GM18505 (cell line): ENCODE results near the gene ARHGAP6.
A peak's percentile ranks its signal among the peaks of the same experiment; 100 is the strongest.

Experiments
- ATAC-seq: cut with Tn5 transposase; IDR thresholded peaks from one replicate; pipeline ENCODE4 v1.9.1; 2021; ENCODE audit not compliant: unreplicated experiment
- POLR2A ChIP-seq: IDR thresholded peaks from 4 replicates; pipeline ENCODE4 v1.6.1; 2011; ENCODE audit warnings: borderline replicate concordance; ENCODE audit not compliant: insufficient read depth, insufficient read length; ENCODE audit errors: extremely low read depth

The ARHGAP6 gene

DNA sequence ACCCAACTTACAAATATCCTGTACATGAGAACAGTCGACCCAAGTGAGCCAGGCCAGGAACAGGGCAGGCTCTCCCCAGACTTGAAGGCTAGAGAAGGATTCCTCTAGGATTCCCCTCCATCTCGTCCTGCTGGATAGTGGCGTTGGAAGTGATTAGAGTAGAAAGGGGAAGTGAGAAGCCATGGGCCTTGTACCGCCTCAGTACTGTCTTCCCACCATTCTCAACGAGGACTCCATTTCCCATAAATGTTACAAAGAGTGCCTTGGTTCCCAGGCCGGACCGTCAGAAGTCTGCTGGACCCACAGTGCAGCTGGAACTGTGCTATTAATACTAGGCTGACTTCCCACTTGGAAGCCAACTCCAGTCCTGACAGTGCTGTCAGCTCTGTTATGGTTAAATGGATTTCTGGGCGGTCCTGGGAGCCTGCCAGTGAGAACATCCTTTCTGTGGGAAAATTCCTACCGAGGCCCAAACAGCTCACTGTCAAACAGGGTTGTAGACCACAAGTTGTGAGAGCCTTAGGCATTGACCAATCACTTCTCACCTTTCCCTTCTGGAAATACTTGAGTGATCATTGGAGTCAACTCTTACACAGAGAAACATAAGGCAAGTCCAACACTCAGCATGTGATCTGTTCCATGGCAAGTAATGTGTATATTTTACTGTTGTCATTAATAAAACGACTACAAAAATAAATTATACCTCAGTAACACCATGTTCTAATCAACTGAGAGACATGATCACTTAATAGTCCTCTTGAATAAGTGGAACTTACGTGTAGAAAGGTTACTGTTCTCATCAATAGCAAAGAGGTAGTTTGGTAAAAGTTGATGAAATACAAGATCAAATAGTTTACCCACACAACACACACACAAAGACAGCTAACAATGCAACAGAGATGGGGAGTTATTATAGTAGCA is 314.1 kb downstream of the ARHGAP6 start:
- TF ChIP-seq POLR2A, result no peak
- ATAC-seq, result no peak

DNA sequence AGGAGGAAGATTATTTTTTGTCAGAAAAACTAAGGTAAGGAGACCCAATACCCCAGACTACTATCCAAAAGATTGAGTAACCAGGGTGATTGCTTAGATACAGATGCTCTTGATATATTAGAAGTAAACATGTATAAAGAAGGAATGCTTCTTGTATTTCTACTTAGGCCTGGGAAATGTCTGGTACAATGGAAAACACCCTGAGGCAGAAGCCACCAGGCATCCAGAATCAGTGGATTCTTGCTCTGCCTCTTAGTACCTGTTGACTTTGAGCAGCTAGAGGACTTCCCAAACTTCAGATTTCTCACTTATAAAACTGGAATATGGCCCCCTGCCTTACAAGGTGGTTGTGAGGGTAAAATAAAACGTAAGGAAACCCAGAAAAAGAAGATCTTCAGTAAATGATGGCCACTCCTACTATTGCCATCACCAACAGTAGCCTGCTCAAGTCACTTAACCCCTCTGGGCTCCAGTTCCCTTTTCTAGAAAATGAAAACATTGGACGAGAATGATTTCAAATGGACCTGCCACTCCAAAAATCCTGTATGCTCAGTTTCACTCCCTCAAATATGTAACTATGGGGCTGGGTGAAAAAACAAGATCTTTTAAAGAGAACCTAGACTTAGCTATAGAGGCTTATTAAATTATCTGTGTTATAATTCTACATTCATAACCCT is 315.9 kb downstream of the ARHGAP6 start:
- no peak for TF ChIP-seq POLR2A
- no peak for ATAC-seq

DNA sequence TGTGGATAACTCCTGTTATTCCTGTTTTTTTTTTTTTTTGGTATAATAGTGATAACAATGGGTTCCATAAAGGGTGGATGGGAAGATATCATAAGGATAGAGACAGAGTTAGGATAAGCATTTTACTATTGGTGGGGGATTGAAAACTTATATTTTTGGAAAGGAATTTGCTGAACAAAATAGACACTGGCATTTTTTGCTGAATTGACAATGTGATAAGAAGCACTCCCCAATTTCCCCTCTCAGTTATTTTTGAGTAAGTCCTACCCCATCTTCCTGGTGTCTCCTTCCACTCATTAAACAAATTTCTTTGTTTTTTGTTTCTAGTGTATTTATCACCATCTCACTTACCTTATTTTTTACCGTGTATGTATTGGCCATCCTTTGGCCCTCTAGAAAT is 316.7 kb downstream of the ARHGAP6 start:
- no peak for TF ChIP-seq POLR2A

DNA sequence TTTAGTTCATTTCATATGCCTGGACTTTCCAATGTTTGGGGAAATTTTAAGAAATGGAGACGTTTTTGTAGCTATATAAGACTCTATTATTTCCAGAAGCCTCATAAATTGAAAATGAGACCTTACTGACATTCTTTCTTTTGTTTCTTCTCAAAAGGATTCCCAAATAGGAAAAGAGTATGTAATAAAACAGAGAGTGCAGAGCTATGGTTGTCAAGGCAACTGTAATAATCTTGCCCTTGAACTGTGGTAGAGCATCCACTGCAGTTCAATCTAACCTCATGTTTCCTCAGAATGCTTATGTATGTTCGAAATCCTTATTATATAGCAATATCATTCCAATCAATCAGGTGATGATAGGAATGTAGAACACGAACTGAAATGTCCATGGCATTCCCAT is 318.4 kb downstream of the ARHGAP6 start:
- ATAC-seq, result no peak
- no peak for TF ChIP-seq POLR2A

More for the DNA sequence above, 316.7 kb downstream of the ARHGAP6 start:
- no peak for ATAC-seq

- TF ChIP-seq POLR2A, result no peak
Measured at GRCh38 chrX:11346121-11346682, 319.5 kb downstream of the ARHGAP6 start.

DNA sequence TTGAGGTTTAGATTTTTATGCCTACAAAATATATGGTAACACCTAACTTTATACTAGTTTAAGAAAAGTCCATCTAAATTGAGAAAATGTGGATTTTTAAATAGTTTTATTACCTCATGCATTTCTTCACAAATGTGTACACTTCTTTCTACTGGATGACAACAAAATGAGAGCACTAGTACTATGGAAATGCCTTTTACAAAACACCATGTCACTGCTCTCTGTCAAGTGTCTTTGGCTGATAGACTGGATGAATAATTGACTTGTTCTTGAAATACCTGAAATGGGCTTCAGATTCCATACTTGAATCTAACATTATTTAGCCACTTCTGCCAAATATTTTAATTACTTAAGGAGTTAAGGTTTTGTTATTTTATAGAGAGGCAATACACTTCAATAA is 323.0 kb downstream of the ARHGAP6 start:
- ATAC-seq, result no peak
- no peak for TF ChIP-seq POLR2A

More at GRCh38 chrX:11346121-11346682, 319.5 kb downstream of the ARHGAP6 start:
- ATAC-seq, result no peak

DNA sequence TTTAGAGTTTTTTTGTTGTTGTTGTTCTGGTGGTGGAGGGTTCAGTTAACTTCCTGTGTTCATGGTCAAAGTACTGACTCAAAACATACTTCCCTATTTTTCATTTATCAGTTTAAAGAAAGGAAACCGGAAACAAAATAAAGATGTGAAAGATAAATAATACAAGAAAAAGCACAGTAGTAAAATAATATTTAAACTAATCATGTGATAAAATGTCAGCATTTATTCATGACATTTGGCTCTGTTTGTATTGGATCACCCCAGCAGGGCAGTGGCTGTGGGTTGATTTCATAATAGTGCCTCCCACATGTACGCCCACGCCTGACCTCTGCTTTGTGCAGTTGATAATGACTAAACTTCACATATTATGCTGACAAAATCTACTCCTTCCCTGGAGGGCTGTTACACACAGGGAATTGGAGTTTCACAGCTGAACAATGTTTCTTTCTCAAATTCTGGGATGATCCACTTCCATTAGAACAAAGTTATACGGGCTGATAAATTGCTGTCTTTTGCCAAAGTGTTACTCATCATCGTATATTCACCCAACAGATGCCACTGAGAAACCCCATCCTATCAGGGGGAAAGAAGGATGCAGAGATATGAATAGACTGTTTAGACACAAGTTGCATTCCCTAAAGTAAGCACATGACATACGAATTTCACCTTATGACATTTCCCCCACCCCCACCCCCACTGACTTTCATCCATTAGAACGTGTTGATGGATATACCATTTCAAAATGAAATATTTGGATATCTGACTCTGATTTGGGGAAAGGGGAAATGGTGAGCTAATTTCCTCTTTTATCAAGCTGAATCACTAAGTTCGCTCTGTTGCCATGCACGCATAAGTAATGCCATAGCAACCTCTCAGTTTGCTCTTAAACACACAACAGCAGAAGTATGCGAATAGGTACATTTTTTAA is 324.2 kb downstream of the ARHGAP6 start:
- peak; percentile 77 for ATAC-seq
- no peak for TF ChIP-seq POLR2A

GRCh38 chrX:11337292-11338009 is 328.3 kb downstream of the ARHGAP6 start:
- no peak for TF ChIP-seq POLR2A
- ATAC-seq, result no peak

DNA sequence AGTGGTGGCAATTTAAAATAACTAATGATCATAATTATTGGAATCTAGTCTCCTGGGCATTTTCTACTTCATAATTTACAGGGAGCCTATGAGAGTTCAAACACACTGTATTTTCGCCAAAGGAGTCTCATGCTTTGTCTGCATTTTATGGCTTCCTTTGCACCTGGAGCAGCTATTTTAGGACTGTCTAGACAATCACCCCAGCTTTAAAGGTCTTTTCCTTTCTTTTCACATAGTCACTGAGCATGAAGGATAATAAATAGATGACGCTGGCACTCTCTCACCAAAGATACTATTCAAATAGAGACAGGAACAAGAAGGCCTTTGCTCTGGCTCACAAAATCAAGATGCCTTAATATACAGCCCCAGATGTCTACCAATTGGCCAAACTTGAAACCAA is 329.5 kb downstream of the ARHGAP6 start:
- no peak for ATAC-seq
- TF ChIP-seq POLR2A, result no peak

- no peak for TF ChIP-seq POLR2A
Measured at GRCh38 chrX:11334165-11334564, 331.6 kb downstream of the ARHGAP6 start.

GRCh38 chrX:11331788-11332187 is 333.9 kb downstream of the ARHGAP6 start:
- no peak for ATAC-seq
- no peak for TF ChIP-seq POLR2A

More at GRCh38 chrX:11334165-11334564, 331.6 kb downstream of the ARHGAP6 start:
- no peak for ATAC-seq

GRCh38 chrX:11329021-11329420 is 336.7 kb downstream of the ARHGAP6 start:
- no peak for ATAC-seq
- TF ChIP-seq POLR2A, result no peak

GRCh38 chrX:11328134-11328533 is 337.6 kb downstream of the ARHGAP6 start:
- no peak for TF ChIP-seq POLR2A
- ATAC-seq, result no peak

GRCh38 chrX:11321986-11322385 is 343.7 kb downstream of the ARHGAP6 start:
- no peak for ATAC-seq
- no peak for TF ChIP-seq POLR2A
